Stomach (tissue), 9 donors: Measurements from ENCODE around the gene TMTC2. TPM values are rescaled to one million over a fixed set of nuclear protein-coding genes. Genes with fewer than 3 reads are reported as not detected.

ENCODE experiments used
- DNase-seq, 2 donors: peaks; one replicate each; pipeline versions ENCODE4 v3.0.0 to v3.0.0-alpha.2; 2013 to 2019
- H3K27ac ChIP-seq, 5 donors: fragments of 200-600 bp in 4 of 5; sonication (generic) in 4 of 5; one replicate each; pipeline ENCODE4 v1.5.1; 2013 to 2019; ENCODE audit warnings: mild to moderate bottlenecking in 1 of 5, moderate library complexity in 1 of 5
- H3K27me3 ChIP-seq, 3 donors: fragments of 200-600 bp; sonication (generic); one replicate each; pipeline ENCODE4 v1.5.1; 2017 to 2019; ENCODE audit warnings: mixed run types in 1 of 3
- H3K36me3 ChIP-seq, 4 donors: fragments of 200-600 bp; sonication (generic); 1 replicate in 3 of 4; 2 replicates in 1 of 4; pipeline ENCODE4 v1.5.1; 2016 to 2019
- H3K4me1 ChIP-seq, 4 donors: fragments of 200-600 bp; sonication (generic); one replicate each; pipeline ENCODE4 v1.5.1; 2016 to 2019
- H3K4me3 ChIP-seq, 4 donors: fragments of 200-600 bp; sonication (generic) in 3 of 4; one replicate each; pipeline ENCODE4 v1.5.1; 2016 to 2019; ENCODE audit warnings: mild to moderate bottlenecking in 1 of 4
- H3K9me3 ChIP-seq, 4 donors: fragments of 200-600 bp; sonication (generic); one replicate each; pipeline ENCODE4 v1.5.1; 2016 to 2019
- EP300 ChIP-seq: sonication (generic); formaldehyde crosslinking; IDR thresholded peaks from one replicate; pipeline ENCODE4 v1.6.1; 2017; ENCODE audit warnings: antibody characterized with exemption
- POLR2A ChIP-seq, 4 donors: fragments of 450-650 bp; IDR thresholded peaks; one replicate each; pipeline ENCODE4 v1.6.1; 2016; ENCODE audit warnings: antibody characterized with exemption in 4 of 4, control low read depth in 2 of 4, mild to moderate bottlenecking in 1 of 4, moderate library complexity in 1 of 4
- POLR2AphosphoS5 ChIP-seq, 3 donors: sonication (generic); formaldehyde crosslinking; IDR thresholded peaks; one replicate each; pipeline ENCODE4 v1.6.1; 2016; ENCODE audit warnings: antibody characterized with exemption in 3 of 3
- WGBS, 5 donors: extraction: QIAGEN DNeasy Blood & Tissue Kit in 3 of 5; methylation state at CpG; one replicate each; pipeline versions ENCODE4 v1.1.5 to v1.1.7; 2013 to 2018; 5-methylcytosine and 5-hydroxymethylcytosine counted together
- intact Hi-C: fragments of 100-400 bp; cut with DNase I; formaldehyde crosslinking; loops from one replicate; pipeline ENCODE4 v1.15.1; 2023; ENCODE audit warnings: low total_unique reads
- polyA plus RNA-seq, 3 donors: library from polyadenylated mRNA; stranded (reverse); fragments of 200-250 nt; gene quantifications; one replicate each; pipeline ENCODE4 v1.2.3, GENCODE V29; 2013
- total RNA-seq, 5 donors: library from RNA; depleted of rRNA; stranded (reverse); fragments of >200 nt; gene quantifications; one replicate each; pipeline versions ENCODE4 v1.1.0 to v1.2.3, GENCODE V29; 2014 to 2016
- TF ChIP-seq, protein P1 (sequence below), 7 experiments: fragments of 450-650 bp in 4 of 7; fragments of 200-600 bp in 3 of 7; sonication (generic) in 3 of 7; IDR thresholded peaks; one replicate each; pipeline ENCODE4 v1.5.1; 2016 to 2019; ENCODE audit warnings: antibody characterized with exemption in 7 of 7, control low read depth in 2 of 7, mild to moderate bottlenecking in 1 of 7
- donor health status: healthy with polysubstance abuse.
- donor health status: Bipolar disorder and iron deficiency.
- donor health status: healthy.

TMTC2 gene
- total and polyA plus RNA-seq, 8 donors = 6.1 to 60.0 (median 27.5) TPM

DNA sequence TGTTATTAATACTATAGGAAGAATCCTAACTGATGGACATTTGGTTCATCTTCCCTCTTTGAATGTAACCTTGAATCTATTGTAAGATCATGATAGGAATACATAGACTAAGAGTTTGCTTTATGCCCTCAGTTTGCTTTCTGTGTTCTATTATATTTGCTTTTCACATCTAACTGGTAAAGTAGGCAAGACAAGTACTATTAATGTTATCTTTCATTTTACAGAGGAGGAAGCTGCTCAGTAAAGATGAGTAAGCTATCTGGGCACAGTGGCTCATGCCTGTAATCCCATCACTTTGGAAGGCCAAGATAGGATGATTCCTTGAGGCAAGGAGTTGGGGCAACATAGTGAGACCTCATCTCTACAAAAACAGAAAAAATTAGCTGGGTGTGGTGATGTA lies 103.0 kb downstream of the TMTC2 start:
- Histone ChIP-seq H3K4me1 (peaks cover 0 to 12% (median 0%) of the 10 kb centered on the region in 4 donors), H3K27ac (no peak overlapping the region), H3K36me3 (no peaks in the 10 kb centered on the region), H3K4me3 (no peak overlapping the region), H3K27me3 (no peaks in the 10 kb centered on the region), H3K9me3 (no peaks in the 10 kb centered on the region)
- intact Hi-C loops = no loop called here
- TF ChIP-seq POLR2AphosphoS5 (IDR thresholded peaks at IDR 0.05) (no peak), EP300 (no peak), POLR2A (IDR thresholded peaks at IDR 0.05) (no peak)
- TF ChIP-seq, protein P1, sequence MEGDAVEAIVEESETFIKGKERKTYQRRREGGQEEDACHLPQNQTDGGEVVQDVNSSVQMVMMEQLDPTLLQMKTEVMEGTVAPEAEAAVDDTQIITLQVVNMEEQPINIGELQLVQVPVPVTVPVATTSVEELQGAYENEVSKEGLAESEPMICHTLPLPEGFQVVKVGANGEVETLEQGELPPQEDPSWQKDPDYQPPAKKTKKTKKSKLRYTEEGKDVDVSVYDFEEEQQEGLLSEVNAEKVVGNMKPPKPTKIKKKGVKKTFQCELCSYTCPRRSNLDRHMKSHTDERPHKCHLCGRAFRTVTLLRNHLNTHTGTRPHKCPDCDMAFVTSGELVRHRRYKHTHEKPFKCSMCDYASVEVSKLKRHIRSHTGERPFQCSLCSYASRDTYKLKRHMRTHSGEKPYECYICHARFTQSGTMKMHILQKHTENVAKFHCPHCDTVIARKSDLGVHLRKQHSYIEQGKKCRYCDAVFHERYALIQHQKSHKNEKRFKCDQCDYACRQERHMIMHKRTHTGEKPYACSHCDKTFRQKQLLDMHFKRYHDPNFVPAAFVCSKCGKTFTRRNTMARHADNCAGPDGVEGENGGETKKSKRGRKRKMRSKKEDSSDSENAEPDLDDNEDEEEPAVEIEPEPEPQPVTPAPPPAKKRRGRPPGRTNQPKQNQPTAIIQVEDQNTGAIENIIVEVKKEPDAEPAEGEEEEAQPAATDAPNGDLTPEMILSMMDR (IDR thresholded peaks at IDR 0.05) = no peak
- DNase-seq = no peak

DNA sequence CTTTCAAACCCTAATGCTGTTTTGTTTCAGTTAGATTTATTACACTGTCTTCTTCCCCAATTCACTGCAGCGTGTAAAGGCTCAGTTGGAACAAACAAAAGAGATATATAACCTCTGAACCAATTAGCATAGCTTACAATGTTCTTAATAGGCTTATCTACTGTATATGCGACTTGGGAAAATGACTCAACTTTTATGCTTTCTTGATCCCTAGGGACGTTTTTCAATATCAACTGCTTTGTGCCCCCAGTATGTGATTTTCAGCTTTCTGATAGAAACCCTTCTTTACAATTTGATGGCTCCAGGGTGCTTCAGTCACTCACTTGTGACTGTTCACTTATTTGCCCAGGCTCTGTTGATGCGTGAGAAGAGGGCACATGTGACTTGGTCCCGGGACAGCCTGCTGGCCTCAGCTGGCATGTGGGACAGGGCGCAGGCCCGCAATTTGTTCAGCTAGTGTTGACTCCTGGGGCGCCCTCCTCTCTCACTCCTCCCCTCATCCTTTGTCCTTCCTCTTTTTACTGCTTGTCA lies 107.1 kb downstream of the TMTC2 start:
- Histone ChIP-seq H3K9me3 (no peaks in the 10 kb centered on the region), H3K36me3 (no peaks in the 10 kb centered on the region), H3K27me3 (no peaks in the 10 kb centered on the region), H3K27ac (no peak overlapping the region), H3K4me1 (peaks cover 0 to 13% (median 0%) of the 10 kb centered on the region in 4 donors), H3K4me3 (no peak overlapping the region)
- TF ChIP-seq POLR2AphosphoS5 (IDR thresholded peaks at IDR 0.05) (no peak), EP300 (no peak), POLR2A (IDR thresholded peaks at IDR 0.05) (no peak)
- TF ChIP-seq, protein P1 (IDR thresholded peaks at IDR 0.05) = no peak
- intact Hi-C loops = no loop called here
- 73 to 80% (median 79%) methylated on average over 8 of the region's 8 CpGs for WGBS, 5 donors
- DNase-seq = peak in 1 of 2 donors; percentile 28

DNA sequence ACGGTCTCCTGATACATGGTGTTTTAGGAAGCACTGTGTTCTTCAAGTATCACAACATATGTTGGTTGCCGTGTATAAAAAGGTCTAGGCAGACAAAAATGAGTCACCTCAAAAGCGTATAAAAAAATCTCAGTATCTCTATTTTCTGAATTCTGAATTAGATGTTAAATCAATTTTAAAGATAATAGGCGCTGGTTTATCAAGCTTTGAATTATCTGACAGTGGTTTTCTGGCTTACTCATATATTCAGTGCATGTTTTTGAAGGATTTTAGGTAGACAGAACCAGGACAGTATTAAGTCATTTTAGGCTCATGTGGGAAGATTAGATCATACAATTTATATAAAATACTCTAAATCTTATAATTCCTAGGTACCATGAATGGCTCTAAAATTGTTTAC lies 110.8 kb downstream of the TMTC2 start:
- H3K27me3 ChIP-seq = no peaks in the 10 kb centered on the region
- H3K4me1 ChIP-seq = peaks cover 0 to 26% (median 0%) of the 10 kb centered on the region in 4 donors
- WGBS, 5 donors = 84 to 91% (median 88%) methylated on average over 4 of the region's 4 CpGs
- intact Hi-C loops = no loop called here
- no peak for DNase-seq
- no peaks in the 10 kb centered on the region for H3K9me3 ChIP-seq
- no peak overlapping the region for H3K4me3 ChIP-seq
- no peak for TF ChIP-seq POLR2AphosphoS5 (IDR thresholded peaks at IDR 0.05)
- H3K36me3 ChIP-seq = peaks cover 0 to 5% (median 0%) of the 10 kb centered on the region in 4 donors
- no peak overlapping the region for H3K27ac ChIP-seq

- H3K36me3 ChIP-seq = peaks cover 0 to 5% (median 0%) of the 10 kb centered on the region in 4 donors
- WGBS, 5 donors = 67 to 76% (median 68%) methylated on average over 2 of the region's 2 CpGs
- no peak overlapping the region for H3K27ac ChIP-seq
- no peaks in the 10 kb centered on the region for H3K9me3 ChIP-seq
- no peak for TF ChIP-seq EP300
- TF ChIP-seq, protein P1 (IDR thresholded peaks at IDR 0.05) = no peak
- no peak for TF ChIP-seq POLR2A (IDR thresholded peaks at IDR 0.05)
- no peak for TF ChIP-seq POLR2AphosphoS5 (IDR thresholded peaks at IDR 0.05)
- H3K27me3 ChIP-seq = no peaks in the 10 kb centered on the region
- peaks cover 0 to 40% (median 15%) of the 10 kb centered on the region in 4 donors for H3K4me1 ChIP-seq
- intact Hi-C loops = no loop called here
- no peak overlapping the region for H3K4me3 ChIP-seq
- no peak for DNase-seq
Measured at GRCh38 chr12:82800185-82800584, 113.5 kb downstream of the TMTC2 start.

- no peak overlapping the region for H3K4me3 ChIP-seq
- no peaks in the 10 kb centered on the region for H3K9me3 ChIP-seq
- no peaks in the 10 kb centered on the region for H3K27me3 ChIP-seq
- no peak overlapping the region for H3K27ac ChIP-seq
- H3K4me1 ChIP-seq = peaks cover 0 to 41% (median 22%) of the 10 kb centered on the region in 4 donors
- intact Hi-C loops = no loop called here
- WGBS, 5 donors = 95 to 98% (median 96%) methylated on average over 24 to 27 of the region's 27 CpGs
- H3K36me3 ChIP-seq = peaks cover 0 to 5% (median 0%) of the 10 kb centered on the region in 4 donors
- no peak for TF ChIP-seq POLR2AphosphoS5 (IDR thresholded peaks at IDR 0.05)
- TF ChIP-seq POLR2A (IDR thresholded peaks at IDR 0.05) = no peak
- no peak for TF ChIP-seq EP300
- TF ChIP-seq, protein P1 (IDR thresholded peaks at IDR 0.05) = no peak
- no peak for DNase-seq
Measured at GRCh38 chr12:82801951-82802610, 115.4 kb downstream of the TMTC2 start.
